DLD1 (cell line): Measurements from ENCODE around the gene VPS35.

Source experiments
- in situ Hi-C: cut with HindIII; loops from 2 replicates; pipeline ENCODE4 v1.10.0; 2017; ENCODE audit warnings: low sequenced_read_pairs

Gene VPS35

GRCh38 chr16:46688654-46689364 is at the start of gene VPS35:
VPS35 (minus strand) TSS chr16:46689178; CDS start chr16:46689133, 45 bp downstream.
- in situ Hi-C loops, result no loop called here

GRCh38 chr16:46737621-46738214 is 48.7 kb upstream of the VPS35 start:
- in situ Hi-C loops, result no loop called here

- in situ Hi-C loops, result no loop called here
These were observed 47.7 kb upstream of the VPS35 start for GRCh38 chr16:46736695-46737094.

- in situ Hi-C loops, result no loop called here
These were observed 44.4 kb upstream of the VPS35 start for GRCh38 chr16:46733319-46733830.

GRCh38 chr16:46732561-46732960 is 43.6 kb upstream of the VPS35 start:
- in situ Hi-C loops, result no loop called here

- in situ Hi-C loops, result no loop called here
These were observed 42.9 kb upstream of the VPS35 start for GRCh38 chr16:46731691-46732555.

GRCh38 chr16:46730801-46731690 is 42.1 kb upstream of the VPS35 start:
- in situ Hi-C loops, result no loop called here

- in situ Hi-C loops, result no loop called here
These were observed 41.1 kb upstream of the VPS35 start for GRCh38 chr16:46730126-46730525.

GRCh38 chr16:46729326-46729995 is 40.5 kb upstream of the VPS35 start:
- in situ Hi-C loops, result no loop called here

- in situ Hi-C loops, result no loop called here
These were observed 39.8 kb upstream of the VPS35 start for GRCh38 chr16:46728806-46729205.

- in situ Hi-C loops, result no loop called here
These were observed 38.7 kb upstream of the VPS35 start for GRCh38 chr16:46727630-46728029.

- in situ Hi-C loops, result no loop called here
These were observed 38.2 kb upstream of the VPS35 start for GRCh38 chr16:46727184-46727583.

GRCh38 chr16:46721885-46722284 is 32.9 kb upstream of the VPS35 start:
- in situ Hi-C loops, result no loop called here

GRCh38 chr16:46720619-46721018 is 31.6 kb upstream of the VPS35 start:
- in situ Hi-C loops, result no loop called here

- in situ Hi-C loops, result no loop called here
These were observed 30.6 kb upstream of the VPS35 start for GRCh38 chr16:46719528-46719927.

GRCh38 chr16:46718214-46718613 is 29.2 kb upstream of the VPS35 start:
- in situ Hi-C loops, result no loop called here

GRCh38 chr16:46717692-46718091 is 28.7 kb upstream of the VPS35 start:
- in situ Hi-C loops, result no loop called here

- in situ Hi-C loops, result no loop called here
These were observed 26.9 kb upstream of the VPS35 start for GRCh38 chr16:46715769-46716305.

GRCh38 chr16:46714797-46715591 is 26.0 kb upstream of the VPS35 start:
- in situ Hi-C loops, result no loop called here
